ENCODE data around the gene AP1S3.

AP1S3 gene

GRCh38 chr2:223762853-223763252 is 74.5 kb downstream of the AP1S3 start:
- no peak for TF ChIP-seq FOXP2 (optimal IDR thresholded peaks at IDR 0.05; ENCODE audit: borderline replicate concordance, extremely low read depth, extremely low read length, insufficient read depth)
- TF ChIP-seq TAF1 (IDR thresholded peaks at IDR 0.05; ENCODE audit: borderline replicate concordance, insufficient read depth, low read length), result no peak
- TF ChIP-seq, protein P1, sequence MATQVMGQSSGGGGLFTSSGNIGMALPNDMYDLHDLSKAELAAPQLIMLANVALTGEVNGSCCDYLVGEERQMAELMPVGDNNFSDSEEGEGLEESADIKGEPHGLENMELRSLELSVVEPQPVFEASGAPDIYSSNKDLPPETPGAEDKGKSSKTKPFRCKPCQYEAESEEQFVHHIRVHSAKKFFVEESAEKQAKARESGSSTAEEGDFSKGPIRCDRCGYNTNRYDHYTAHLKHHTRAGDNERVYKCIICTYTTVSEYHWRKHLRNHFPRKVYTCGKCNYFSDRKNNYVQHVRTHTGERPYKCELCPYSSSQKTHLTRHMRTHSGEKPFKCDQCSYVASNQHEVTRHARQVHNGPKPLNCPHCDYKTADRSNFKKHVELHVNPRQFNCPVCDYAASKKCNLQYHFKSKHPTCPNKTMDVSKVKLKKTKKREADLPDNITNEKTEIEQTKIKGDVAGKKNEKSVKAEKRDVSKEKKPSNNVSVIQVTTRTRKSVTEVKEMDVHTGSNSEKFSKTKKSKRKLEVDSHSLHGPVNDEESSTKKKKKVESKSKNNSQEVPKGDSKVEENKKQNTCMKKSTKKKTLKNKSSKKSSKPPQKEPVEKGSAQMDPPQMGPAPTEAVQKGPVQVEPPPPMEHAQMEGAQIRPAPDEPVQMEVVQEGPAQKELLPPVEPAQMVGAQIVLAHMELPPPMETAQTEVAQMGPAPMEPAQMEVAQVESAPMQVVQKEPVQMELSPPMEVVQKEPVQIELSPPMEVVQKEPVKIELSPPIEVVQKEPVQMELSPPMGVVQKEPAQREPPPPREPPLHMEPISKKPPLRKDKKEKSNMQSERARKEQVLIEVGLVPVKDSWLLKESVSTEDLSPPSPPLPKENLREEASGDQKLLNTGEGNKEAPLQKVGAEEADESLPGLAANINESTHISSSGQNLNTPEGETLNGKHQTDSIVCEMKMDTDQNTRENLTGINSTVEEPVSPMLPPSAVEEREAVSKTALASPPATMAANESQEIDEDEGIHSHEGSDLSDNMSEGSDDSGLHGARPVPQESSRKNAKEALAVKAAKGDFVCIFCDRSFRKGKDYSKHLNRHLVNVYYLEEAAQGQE (IDR thresholded peaks at IDR 0.05; ENCODE audit: insufficient read depth in 1 of 2, low read depth in 2 of 2, low read length in 2 of 2), result no peak

DNA sequence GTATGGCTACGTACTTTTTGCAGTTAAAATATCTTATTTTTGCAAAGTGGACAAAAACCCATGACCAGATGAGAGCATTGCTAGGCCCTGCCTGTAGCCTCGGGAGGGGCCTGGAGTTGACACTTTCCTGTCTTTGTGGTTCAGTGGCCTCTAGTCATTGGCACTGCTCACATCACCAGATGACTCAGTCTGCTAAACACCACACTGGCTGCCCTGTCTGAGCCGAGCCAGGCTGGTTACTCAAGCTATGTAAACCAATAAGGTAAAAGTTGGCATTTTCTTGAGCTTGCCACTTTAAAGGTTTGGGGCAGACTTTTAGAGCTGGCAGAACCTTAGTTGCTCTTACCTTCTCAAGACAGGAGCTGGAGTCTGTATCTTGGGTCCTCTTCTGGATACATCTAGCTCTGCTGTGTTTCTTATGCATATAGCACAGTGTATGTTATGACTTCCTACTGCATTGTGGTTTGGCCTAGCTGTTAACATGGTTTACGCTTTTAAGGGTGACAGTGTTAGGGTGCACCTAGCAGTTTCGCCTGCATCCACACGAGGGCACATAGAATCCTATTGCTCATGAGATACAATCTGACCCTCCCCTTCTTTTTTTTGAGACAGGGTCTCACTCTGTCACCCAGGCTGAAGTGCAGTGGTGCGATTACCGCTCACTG is 76.4 kb downstream of the AP1S3 start:
- TF ChIP-seq SIN3A (IDR thresholded peaks at IDR 0.05; ENCODE audit: borderline replicate concordance, insufficient read depth, low read length) (no peak), FOXP2 (optimal IDR thresholded peaks at IDR 0.05; ENCODE audit: borderline replicate concordance, extremely low read depth, extremely low read length, insufficient read depth) (no peak)
- TF ChIP-seq, protein P1 (IDR thresholded peaks at IDR 0.05; ENCODE audit: insufficient read depth in 1 of 2, low read depth in 2 of 2, low read length in 2 of 2), result no peak

DNA sequence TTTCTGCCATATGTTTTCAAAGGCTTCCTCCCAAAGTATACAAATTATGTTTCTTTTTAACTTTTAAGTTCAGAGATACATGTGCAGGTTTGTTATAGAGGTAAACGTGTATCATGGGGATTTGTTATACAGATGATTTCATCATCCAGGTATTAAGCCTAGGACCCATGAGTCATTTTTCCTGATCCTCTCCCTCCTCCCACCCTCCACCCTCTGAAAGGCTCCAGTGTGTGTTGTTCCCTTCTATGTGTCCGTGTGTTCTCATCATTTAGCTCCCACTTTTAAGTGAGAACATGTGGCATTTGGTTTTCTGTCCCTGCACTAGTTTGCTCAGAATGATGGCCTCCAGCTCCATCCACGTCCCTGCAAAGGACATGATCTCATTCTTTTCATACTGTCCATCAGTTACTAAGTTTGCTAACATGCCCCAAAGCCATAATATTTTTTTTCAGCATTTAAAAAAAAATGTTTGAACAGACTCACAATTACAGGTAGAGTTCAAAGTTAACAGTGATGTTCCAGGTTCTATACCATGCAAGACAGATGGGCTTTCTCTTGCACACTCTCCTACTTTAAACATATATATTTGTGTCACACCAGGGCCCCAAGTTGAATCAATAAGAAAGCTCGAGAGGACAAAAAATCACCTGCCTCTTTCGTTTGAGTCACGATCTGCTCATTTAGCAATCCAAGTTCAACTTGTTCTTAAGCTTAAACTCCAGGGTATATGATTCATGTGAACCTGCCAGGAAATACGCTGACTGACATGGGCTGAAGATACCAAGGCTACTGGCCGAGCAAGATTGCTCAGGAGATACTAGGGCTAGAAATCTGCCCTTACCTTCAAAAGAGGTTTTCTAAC is 77.6 kb downstream of the AP1S3 start:
- TF ChIP-seq, protein P1 (IDR thresholded peaks at IDR 0.05; ENCODE audit: insufficient read depth in 1 of 2, low read depth in 2 of 2, low read length in 2 of 2), result no peak
- no peak for TF ChIP-seq POLR2AphosphoS5 (IDR thresholded peaks at IDR 0.05; ENCODE audit: low read depth, low read length)
- TF ChIP-seq TAF1 (IDR thresholded peaks at IDR 0.05; ENCODE audit: borderline replicate concordance, insufficient read depth, low read length), result no peak
- no peak for TF ChIP-seq SIN3A (IDR thresholded peaks at IDR 0.05; ENCODE audit: borderline replicate concordance, insufficient read depth, low read length)
- no peak for TF ChIP-seq FOXP2 (optimal IDR thresholded peaks at IDR 0.05; ENCODE audit: borderline replicate concordance, extremely low read depth, extremely low read length, insufficient read depth)

GRCh38 chr2:223758131-223758840 is 79.1 kb downstream of the AP1S3 start:
- TF ChIP-seq, protein P1 (IDR thresholded peaks at IDR 0.05; ENCODE audit: insufficient read depth in 1 of 2, low read depth in 2 of 2, low read length in 2 of 2), result no peak
- TF ChIP-seq SIN3A (IDR thresholded peaks at IDR 0.05; ENCODE audit: borderline replicate concordance, insufficient read depth, low read length), result no peak

Data from PFSK-1 (cell line).